Measurements from ENCODE around the gene DYNLT1. TPM values are rescaled to one million over a fixed set of nuclear protein-coding genes. Genes with fewer than 3 reads are reported as not detected.
A peak's percentile ranks its signal among the peaks of the same experiment; 100 is the strongest.
"Not testable (repeated sequence)": the region's sequence is repeated elsewhere in the genome, so short reads cannot be mapped to it uniquely, and the experiment has no call there.

Gene DYNLT1
- total RNA-seq, 6 experiments from 2014 or later = 31.5 to 69.5 (median 40.0) TPM

DNA sequence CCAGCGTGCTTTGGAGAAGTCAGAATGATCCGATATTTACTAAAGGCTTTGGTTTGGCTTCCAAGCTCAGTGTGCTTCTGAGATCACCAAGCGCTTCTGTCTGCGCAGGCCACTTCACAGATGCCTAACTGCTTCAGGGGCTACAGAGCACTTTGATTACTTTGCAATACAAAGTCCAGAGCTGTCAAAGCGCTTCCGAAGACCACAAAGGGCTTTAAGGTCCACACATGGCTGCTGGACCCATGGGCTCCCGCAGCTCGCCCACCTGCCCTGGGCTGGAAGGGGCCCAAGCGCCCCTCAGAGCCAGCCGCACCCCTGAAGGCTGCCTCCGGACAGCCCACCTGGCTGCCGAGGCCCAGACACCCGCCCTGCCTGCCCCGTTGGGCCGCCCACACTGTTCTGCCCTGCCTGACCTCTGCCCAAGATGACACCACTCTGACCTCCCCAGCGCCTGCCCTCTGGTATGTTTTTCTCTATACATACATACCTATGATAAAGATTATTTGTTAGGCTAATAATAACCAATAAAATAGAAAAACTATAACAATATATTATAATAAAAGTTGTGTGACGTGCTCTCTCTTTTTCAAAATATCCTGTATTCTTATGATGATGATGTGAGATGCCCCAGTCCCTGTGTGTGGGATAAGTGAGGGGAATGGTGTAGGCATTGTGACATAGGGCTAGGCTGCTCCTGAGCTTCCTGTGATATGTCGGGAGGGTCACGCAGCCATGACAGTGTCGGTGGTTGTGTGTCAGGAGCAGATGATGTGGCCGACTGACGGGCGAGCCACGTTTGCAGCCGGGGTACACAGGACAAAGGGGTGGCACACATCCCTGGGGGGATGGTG lies 22.6 kb downstream of the DYNLT1 start:
- TF ChIP-seq, protein P1, sequence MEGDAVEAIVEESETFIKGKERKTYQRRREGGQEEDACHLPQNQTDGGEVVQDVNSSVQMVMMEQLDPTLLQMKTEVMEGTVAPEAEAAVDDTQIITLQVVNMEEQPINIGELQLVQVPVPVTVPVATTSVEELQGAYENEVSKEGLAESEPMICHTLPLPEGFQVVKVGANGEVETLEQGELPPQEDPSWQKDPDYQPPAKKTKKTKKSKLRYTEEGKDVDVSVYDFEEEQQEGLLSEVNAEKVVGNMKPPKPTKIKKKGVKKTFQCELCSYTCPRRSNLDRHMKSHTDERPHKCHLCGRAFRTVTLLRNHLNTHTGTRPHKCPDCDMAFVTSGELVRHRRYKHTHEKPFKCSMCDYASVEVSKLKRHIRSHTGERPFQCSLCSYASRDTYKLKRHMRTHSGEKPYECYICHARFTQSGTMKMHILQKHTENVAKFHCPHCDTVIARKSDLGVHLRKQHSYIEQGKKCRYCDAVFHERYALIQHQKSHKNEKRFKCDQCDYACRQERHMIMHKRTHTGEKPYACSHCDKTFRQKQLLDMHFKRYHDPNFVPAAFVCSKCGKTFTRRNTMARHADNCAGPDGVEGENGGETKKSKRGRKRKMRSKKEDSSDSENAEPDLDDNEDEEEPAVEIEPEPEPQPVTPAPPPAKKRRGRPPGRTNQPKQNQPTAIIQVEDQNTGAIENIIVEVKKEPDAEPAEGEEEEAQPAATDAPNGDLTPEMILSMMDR (IDR thresholded peaks at IDR 0.05) = no peak
- TF ChIP-seq POLR2A (IDR thresholded peaks at IDR 0.05) = no peak
- peaks cover 0 to 7% (median 0%) of the 10 kb centered on the region in 4 donors for H3K36me3 ChIP-seq
- WGBS (ENCODE audit: insufficient coverage, low coverage, low lambda C conversion rate, missing lambda C conversion rate) = 67% methylated on average over 11 of the region's 25 CpGs
- ATAC-seq (peak in 2 of 4 donors; percentile 20 to 23), DNase-seq (peak in 1 of 3 donors; percentile 37)
- no peak overlapping the region for H3K4me3 ChIP-seq
- H3K27ac ChIP-seq = no peak overlapping the region
- H3K9me3 ChIP-seq = no peaks in the 10 kb centered on the region
- no peaks in the 10 kb centered on the region for H3K4me1 ChIP-seq
- H3K27me3 ChIP-seq = no peaks in the 10 kb centered on the region
- intact Hi-C loops (cut with DNase I) = no loop called here

DNA sequence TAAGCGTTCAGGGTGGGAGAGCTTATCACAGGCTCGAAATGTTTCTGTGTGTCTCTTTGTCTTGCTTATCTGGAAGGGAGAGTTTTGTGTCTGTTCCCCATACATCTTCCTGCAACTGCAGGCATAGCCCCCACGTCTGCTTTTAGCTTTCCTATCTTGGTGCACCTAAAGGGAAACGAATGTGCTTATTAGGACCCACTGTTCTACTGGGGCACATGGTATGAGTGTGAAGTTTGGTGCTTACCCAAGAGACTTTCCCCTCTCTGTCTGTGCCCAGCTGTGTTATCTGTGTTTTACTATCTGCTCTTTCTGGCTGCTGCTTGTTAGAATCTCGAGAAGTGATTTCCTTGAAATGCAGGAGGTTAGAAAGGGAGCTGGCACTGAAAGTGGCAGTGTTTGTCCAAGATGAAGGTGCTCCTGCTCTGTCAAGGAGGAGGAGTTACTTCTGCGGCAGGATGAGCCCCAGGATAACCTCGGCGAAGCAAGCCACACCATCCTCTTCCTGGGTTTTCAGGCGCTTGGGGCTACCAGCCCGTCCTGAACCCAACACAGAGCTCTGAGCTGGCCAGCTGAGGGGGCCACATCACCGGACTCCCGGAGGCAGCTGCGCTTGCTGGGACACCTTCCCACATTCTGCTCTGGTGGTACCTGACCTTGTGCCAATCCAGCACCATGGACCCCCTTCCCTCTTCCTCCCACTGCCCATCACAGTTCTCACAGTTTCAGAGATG lies 23.4 kb downstream of the DYNLT1 start:
- peaks cover 0 to 7% (median 0%) of the 10 kb centered on the region in 4 donors for H3K36me3 ChIP-seq
- H3K4me3 ChIP-seq = no peak overlapping the region
- H3K4me1 ChIP-seq = no peaks in the 10 kb centered on the region
- no peaks in the 10 kb centered on the region for H3K27me3 ChIP-seq
- intact Hi-C loops (cut with DNase I) = no loop called here
- DNase-seq (peak in 1 of 3 donors; percentile 30), ATAC-seq (no peak)
- TF ChIP-seq, protein P1 (IDR thresholded peaks at IDR 0.05) = no peak
- TF ChIP-seq POLR2A (IDR thresholded peaks at IDR 0.05) = no peak
- no peak overlapping the region for H3K27ac ChIP-seq
- no peaks in the 10 kb centered on the region for H3K9me3 ChIP-seq
- 79% methylated on average over 6 of the region's 13 CpGs for WGBS (ENCODE audit: insufficient coverage, low coverage, low lambda C conversion rate, missing lambda C conversion rate)

DNA sequence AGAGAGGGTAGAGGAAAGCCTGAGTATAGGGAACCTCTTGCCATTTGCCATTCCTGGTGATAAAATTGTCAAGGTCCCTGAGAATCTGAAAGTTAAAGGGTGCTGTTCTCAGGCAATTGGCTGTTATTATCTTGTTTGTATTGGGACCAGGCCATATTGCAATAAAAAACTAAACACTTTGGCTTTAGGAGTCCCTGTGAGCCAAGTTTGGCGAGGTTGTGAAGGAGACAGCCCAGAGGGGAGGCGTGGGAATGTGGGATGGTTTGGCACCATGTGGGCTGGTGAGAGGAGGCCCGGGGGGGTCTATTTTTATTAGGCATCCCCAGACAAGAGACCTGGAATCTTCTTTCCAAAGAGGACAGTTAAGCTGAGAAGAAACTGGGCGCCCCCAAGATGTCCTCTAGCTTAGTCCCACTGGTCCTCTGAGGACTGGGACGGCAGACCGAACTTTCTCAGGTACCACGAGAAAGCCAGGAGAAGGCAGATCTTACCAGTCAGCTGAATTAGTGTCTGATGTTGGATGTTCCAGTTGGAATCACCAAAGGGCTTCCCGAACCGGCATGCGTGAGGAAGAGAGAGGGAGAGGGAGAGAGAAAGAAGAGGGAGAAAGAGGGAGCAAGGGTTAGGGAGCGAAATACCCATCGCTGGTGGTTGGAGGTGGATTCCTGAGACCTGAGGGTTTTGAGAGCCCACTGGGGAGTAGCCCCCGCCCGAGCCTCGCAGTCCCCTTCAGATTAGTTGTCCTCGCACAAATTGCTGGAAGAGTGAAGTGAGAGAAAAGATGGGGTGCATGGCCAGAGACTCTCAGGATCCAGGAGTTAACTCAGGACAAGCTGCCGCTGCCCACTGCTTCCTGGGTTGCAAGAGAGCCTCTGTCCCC lies 24.4 kb downstream of the DYNLT1 start:
- intact Hi-C loops (cut with DNase I) = no loop called here
- Histone ChIP-seq H3K4me3 (no peak overlapping the region), H3K4me1 (no peaks in the 10 kb centered on the region), H3K27me3 (no peaks in the 10 kb centered on the region), H3K27ac (no peak overlapping the region), H3K36me3 (no peaks in the 10 kb centered on the region), H3K9me3 (no peaks in the 10 kb centered on the region)
- 85% methylated on average over 8 of the region's 17 CpGs for WGBS (ENCODE audit: insufficient coverage, low coverage, low lambda C conversion rate, missing lambda C conversion rate)
- ATAC-seq = peak; percentile 31 to 64 (median 54)
- TF ChIP-seq POLR2A (IDR thresholded peaks at IDR 0.05) = no peak
- TF ChIP-seq, protein P1 (IDR thresholded peaks at IDR 0.05) = no peak
- peak in 1 of 3 donors; percentile 12 for DNase-seq

DNA sequence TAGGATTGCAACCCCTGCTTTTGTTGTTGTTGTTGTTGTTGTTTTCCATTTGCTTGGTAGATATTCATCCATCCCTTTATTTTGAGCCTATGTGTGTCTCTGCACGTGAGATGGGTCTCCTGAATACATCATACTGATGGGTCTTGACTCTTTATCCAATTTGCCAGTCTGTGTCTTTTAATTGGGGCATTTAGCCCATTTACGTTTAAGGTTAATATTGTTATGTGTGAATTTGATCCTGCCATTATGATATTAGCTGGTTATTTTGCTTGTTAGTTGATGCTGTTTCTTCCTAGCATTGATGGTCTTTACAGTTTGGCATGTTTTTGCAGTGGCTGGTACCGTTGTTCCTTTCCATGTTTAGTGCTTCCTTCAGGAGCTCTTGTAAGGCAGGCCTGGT lies 26.3 kb downstream of the DYNLT1 start:
- ATAC-seq; intact Hi-C loops (cut with DNase I); H3K9me3 ChIP-seq; H3K27me3 ChIP-seq; H3K4me1 ChIP-seq; DNase-seq; H3K4me3 ChIP-seq; H3K27ac ChIP-seq; H3K36me3 ChIP-seq: not testable (repeated sequence)
- 100% methylated on average over 3 of the region's 3 CpGs for WGBS (ENCODE audit: insufficient coverage, low coverage, low lambda C conversion rate, missing lambda C conversion rate)

DNA sequence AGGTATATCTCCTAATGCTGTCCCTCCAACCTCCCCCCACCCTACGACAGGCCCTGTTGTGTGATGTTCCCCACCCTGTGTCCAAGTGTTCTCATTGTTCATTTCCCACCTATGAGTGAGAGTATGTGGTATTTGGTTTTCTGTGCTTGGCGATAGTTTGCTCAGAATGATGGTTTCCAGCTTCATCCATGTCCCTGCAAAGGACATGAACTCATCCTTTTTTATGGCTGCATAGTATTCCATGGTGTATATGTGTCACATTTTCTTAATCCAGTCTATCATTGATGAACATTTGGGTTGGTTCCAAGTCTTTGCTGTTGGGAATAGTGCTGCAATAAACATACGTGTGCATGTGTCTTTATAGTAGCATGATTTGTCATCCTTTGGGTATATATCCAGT lies 29.9 kb downstream of the DYNLT1 start:
- H3K36me3 ChIP-seq; H3K27ac ChIP-seq; intact Hi-C loops (cut with DNase I); H3K9me3 ChIP-seq; H3K4me1 ChIP-seq; ATAC-seq; DNase-seq; H3K4me3 ChIP-seq; H3K27me3 ChIP-seq: not testable (repeated sequence)
- WGBS (ENCODE audit: insufficient coverage, low coverage, low lambda C conversion rate, missing lambda C conversion rate) = 90% methylated on average over 3 of the region's 3 CpGs

All from right lobe of liver (tissue), 6 donors.